ENCODE measurements around the gene PELI1. TPM values are rescaled to one million over a fixed set of nuclear protein-coding genes. Genes with fewer than 3 reads are reported as not detected.

The PELI1 gene
- total RNA-seq, 1 donor from 2014 or later = 60.4 TPM

DNA sequence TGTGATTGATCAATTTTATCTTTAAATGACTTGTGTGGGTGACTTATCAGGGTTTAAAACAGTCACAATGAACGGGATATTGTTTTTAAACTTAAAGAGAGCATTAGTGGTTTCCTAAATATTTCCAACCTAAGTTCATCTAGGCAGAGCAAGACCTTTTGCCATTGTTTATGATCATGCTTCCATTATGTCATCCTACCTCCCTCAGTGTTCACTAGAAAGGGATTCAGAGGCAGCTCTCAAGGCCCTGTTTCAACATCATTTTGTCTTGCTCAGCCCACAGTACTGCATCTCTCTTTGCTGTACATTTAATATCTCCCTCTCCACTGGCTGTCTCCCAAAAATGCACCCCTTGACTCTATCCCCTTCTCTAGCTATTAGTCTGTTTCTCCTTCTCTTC, 21.5 kb upstream of the PELI1 start:
- no peaks in the 10 kb centered on the region for H3K36me3 ChIP-seq
- no peaks in the 10 kb centered on the region for H3K27me3 ChIP-seq
- no peak for DNase-seq (ENCODE audit: extremely low spot score in 2 of 2)
- no peak overlapping the region for H3K27ac ChIP-seq
- intact Hi-C loops (cut with DNase I) = no loop called here
- TF ChIP-seq CTCF (IDR thresholded peaks at IDR 0.05) (no peak), POLR2AphosphoS5 (IDR thresholded peaks at IDR 0.05; ENCODE audit: insufficient read depth in 1 of 2, low read depth in 1 of 2) (no peak), POLR2A (IDR thresholded peaks at IDR 0.05) (no peak)
- H3K9me3 ChIP-seq = no peaks in the 10 kb centered on the region
- H3K4me1 ChIP-seq = peaks cover 8% of the 10 kb centered on the region
- H3K4me3 ChIP-seq = no peak overlapping the region

DNA sequence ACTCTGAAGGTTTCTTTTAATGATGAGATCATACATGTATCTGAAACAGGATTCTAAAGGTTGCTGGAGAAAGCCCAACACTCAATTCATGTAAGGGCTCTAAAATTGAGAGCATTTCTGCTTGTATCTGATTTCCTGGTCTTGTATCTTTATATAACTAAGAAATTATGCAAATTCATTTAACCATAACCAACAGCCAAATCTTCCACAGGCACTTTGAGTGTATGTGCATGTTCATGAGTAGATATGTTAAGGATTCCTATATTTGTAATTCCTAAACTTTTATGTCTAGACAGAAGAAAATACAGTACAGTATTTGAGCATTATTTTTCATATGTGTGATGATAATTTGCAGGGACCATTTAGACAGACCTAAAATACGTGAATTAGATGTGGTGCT, 20.4 kb upstream of the PELI1 start:
- Histone ChIP-seq H3K27ac (no peak overlapping the region), H3K4me3 (no peak overlapping the region), H3K36me3 (no peaks in the 10 kb centered on the region), H3K27me3 (no peaks in the 10 kb centered on the region), H3K4me1 (peaks cover 8% of the 10 kb centered on the region), H3K9me3 (no peaks in the 10 kb centered on the region)
- DNase-seq (ENCODE audit: extremely low spot score in 2 of 2) = no peak
- no peak for TF ChIP-seq POLR2AphosphoS5 (IDR thresholded peaks at IDR 0.05; ENCODE audit: insufficient read depth in 1 of 2, low read depth in 1 of 2)
- no peak for TF ChIP-seq CTCF (IDR thresholded peaks at IDR 0.05)
- no peak for TF ChIP-seq POLR2A (IDR thresholded peaks at IDR 0.05)
- intact Hi-C loops (cut with DNase I) = no loop called here

DNA sequence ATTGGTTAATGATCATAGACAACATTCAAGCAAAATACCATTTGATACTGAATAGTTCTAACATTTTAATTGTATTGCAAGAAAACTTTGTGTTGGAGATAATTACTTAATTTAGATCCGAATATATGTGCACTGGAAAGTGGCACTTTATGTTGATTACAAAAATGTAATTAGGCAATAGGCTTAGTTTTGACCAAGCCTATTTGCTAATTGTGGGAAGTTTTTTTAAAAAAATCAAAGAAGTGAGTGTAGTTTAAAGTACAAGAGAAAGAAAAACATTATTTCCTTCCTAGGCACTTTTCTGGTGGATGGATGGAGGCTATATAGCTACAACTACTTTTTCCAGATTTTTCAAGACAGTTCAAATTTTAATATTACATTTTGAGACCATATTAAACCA, 18.3 kb upstream of the PELI1 start:
- intact Hi-C loops (cut with DNase I) = no loop called here
- TF ChIP-seq POLR2AphosphoS5 (IDR thresholded peaks at IDR 0.05; ENCODE audit: insufficient read depth in 1 of 2, low read depth in 1 of 2) (no peak), POLR2A (IDR thresholded peaks at IDR 0.05) (no peak), CTCF (IDR thresholded peaks at IDR 0.05) (no peak)

GRCh38 chr2:64157792-64158191, 13.6 kb upstream of the PELI1 start:
- peaks cover 6% of the 10 kb centered on the region for H3K4me1 ChIP-seq
- no peak for DNase-seq (ENCODE audit: extremely low spot score in 2 of 2)
- no peaks in the 10 kb centered on the region for H3K27me3 ChIP-seq
- H3K36me3 ChIP-seq = no peaks in the 10 kb centered on the region
- H3K27ac ChIP-seq = no peak overlapping the region
- H3K9me3 ChIP-seq = no peaks in the 10 kb centered on the region
- no peak overlapping the region for H3K4me3 ChIP-seq
- TF ChIP-seq POLR2A (IDR thresholded peaks at IDR 0.05) (no peak), POLR2AphosphoS5 (IDR thresholded peaks at IDR 0.05; ENCODE audit: insufficient read depth in 1 of 2, low read depth in 1 of 2) (peak in 1 of 2 donors; percentile 41)
- intact Hi-C loops (cut with DNase I) = no loop called here

More for the DNA sequence above, 18.3 kb upstream of the PELI1 start:
- no peaks in the 10 kb centered on the region for H3K27me3 ChIP-seq
- H3K36me3 ChIP-seq = no peaks in the 10 kb centered on the region
- H3K9me3 ChIP-seq = no peaks in the 10 kb centered on the region
- DNase-seq (ENCODE audit: extremely low spot score in 2 of 2) = no peak
- H3K4me3 ChIP-seq = no peak overlapping the region
- H3K4me1 ChIP-seq = peaks cover 4% of the 10 kb centered on the region
- H3K27ac ChIP-seq = no peak overlapping the region

GRCh38 chr2:64153811-64154210, 9.6 kb upstream of the PELI1 start:
- Histone ChIP-seq H3K36me3 (no peaks in the 10 kb centered on the region), H3K4me1 (peaks cover 19% of the 10 kb centered on the region), H3K27me3 (no peaks in the 10 kb centered on the region), H3K9me3 (no peaks in the 10 kb centered on the region), H3K4me3 (no peak overlapping the region), H3K27ac (no peak overlapping the region)
- TF ChIP-seq POLR2A (IDR thresholded peaks at IDR 0.05) (no peak), POLR2AphosphoS5 (IDR thresholded peaks at IDR 0.05; ENCODE audit: insufficient read depth in 1 of 2, low read depth in 1 of 2) (no peak), CTCF (IDR thresholded peaks at IDR 0.05) (no peak)
- no peak for DNase-seq (ENCODE audit: extremely low spot score in 2 of 2)
- intact Hi-C loops (cut with DNase I) = no loop called here

Measured in vagina (tissue), 2 donors.